Measurements from ENCODE around the gene UBE2K. TPM values are rescaled to one million over a fixed set of nuclear protein-coding genes. Genes with fewer than 3 reads are reported as not detected.

UBE2K gene
- total and polyA plus RNA-seq, 2 donors (not counting 1 experiment from before 2014, with no cell fraction given): 19.3 to 51.0 TPM

DNA sequence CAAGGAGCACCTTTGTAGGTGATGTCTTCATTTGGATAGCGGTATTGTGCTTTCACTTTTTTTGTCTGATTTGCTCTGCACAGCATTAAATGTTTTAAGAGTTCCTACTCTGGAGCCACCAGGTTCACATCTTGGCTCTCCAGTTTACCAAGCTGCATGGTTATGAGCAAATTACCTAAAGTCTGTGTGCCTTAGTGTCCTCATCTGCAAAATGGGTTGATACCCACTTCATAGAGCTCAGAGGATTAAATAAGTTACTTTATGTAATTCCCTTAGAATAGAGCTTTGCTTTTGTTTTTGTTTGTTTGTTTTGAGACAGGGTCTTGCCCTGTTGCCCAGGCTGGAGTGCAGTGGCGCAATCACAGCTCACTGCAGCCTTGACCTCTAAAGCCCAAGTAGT, 58.2 kb downstream of the UBE2K start:
- H3K27ac ChIP-seq (ENCODE audit: low read length in 2 of 2): no peak overlapping the region
- 100% methylated on average over 2 of the region's 2 CpGs for WGBS (ENCODE audit: insufficient coverage)
- ChIA-PET POLR2A (no interaction called here), CTCF (interaction anchor here (0.6 to 3.2 kb wide), 2 partner anchors 245 to 287 kb away, joined by 3 to 8 read pairs; no protein-coding TSS in a partner anchor)
- H3K9me3 Mint-ChIP-seq (ENCODE audit: insufficient read depth): no peaks in the 10 kb centered on the region
- H2AFZ ChIP-seq (ENCODE audit: insufficient read depth, low read depth, low read length, poor library complexity, severe bottlenecking): no peak overlapping the region
- intact Hi-C loops (cut with micrococcal nuclease): no loop called here
- H3K4me1 ChIP-seq (ENCODE audit: control insufficient read depth in 2 of 2, insufficient read depth in 2 of 2, low read length in 2 of 2): peaks cover 13 to 18% of the 10 kb centered on the region in 2 donors
- H3K4me2 ChIP-seq (replicated peaks; ENCODE audit: low read depth, low read length, poor library complexity, severe bottlenecking): no peak overlapping the region
- H3K4me3 ChIP-seq (ENCODE audit: control extremely low read depth in 1 of 5, extremely low read depth in 1 of 5, insufficient read depth in 1 of 5, low read depth in 2 of 5, low read length in 4 of 5): no peak overlapping the region
- peaks cover 17% of the 10 kb centered on the region for H3K79me2 ChIP-seq (ENCODE audit: control insufficient read depth, insufficient read depth, low read length)
- H3K4me3 Mint-ChIP-seq: no peak overlapping the region
- peak overlapping the region; percentile 22 for H3K27ac Mint-ChIP-seq
- peaks cover 3% of the 10 kb centered on the region for H4K20me1 ChIP-seq (ENCODE audit: control insufficient read depth, insufficient read depth, low read length, poor library complexity, severe bottlenecking)
- no peaks in the 10 kb centered on the region for H3K9me3 ChIP-seq (ENCODE audit: control extremely low read depth in 1 of 3, control insufficient read depth in 2 of 3, insufficient read depth in 1 of 3, low read length in 2 of 3)
- H3K27me3 Mint-ChIP-seq: no peaks in the 10 kb centered on the region
- H3K9ac ChIP-seq (ENCODE audit: low read length): no peak overlapping the region
- H3K4me1 Mint-ChIP-seq: peaks cover 32% of the 10 kb centered on the region
- H3K36me3 ChIP-seq (replicated peaks in 1 of 2; ENCODE audit: control extremely low read depth in 1 of 2, control insufficient read depth in 1 of 2, extremely low read depth in 1 of 2, insufficient read depth in 2 of 2, low read length in 1 of 2): peaks cover 8 to 27% of the 10 kb centered on the region in 2 experiments
- no peak for TF ChIP-seq EZH2 (IDR thresholded peaks at IDR 0.05; ENCODE audit: borderline replicate concordance, insufficient read depth, low read depth, low read length, poor library complexity, severe bottlenecking)
- TF ChIP-seq, protein P1, sequence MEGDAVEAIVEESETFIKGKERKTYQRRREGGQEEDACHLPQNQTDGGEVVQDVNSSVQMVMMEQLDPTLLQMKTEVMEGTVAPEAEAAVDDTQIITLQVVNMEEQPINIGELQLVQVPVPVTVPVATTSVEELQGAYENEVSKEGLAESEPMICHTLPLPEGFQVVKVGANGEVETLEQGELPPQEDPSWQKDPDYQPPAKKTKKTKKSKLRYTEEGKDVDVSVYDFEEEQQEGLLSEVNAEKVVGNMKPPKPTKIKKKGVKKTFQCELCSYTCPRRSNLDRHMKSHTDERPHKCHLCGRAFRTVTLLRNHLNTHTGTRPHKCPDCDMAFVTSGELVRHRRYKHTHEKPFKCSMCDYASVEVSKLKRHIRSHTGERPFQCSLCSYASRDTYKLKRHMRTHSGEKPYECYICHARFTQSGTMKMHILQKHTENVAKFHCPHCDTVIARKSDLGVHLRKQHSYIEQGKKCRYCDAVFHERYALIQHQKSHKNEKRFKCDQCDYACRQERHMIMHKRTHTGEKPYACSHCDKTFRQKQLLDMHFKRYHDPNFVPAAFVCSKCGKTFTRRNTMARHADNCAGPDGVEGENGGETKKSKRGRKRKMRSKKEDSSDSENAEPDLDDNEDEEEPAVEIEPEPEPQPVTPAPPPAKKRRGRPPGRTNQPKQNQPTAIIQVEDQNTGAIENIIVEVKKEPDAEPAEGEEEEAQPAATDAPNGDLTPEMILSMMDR (IDR thresholded peaks at IDR 0.05): no peak
- DNase-seq (no peak), ATAC-seq (ENCODE audit: low read depth) (no peak)
- H3K27me3 ChIP-seq (replicated peaks in 1 of 4; ENCODE audit: control extremely low read depth in 1 of 4, control insufficient read depth in 3 of 4, insufficient read depth in 4 of 4, low read length in 3 of 4): no peaks in the 10 kb centered on the region

DNA sequence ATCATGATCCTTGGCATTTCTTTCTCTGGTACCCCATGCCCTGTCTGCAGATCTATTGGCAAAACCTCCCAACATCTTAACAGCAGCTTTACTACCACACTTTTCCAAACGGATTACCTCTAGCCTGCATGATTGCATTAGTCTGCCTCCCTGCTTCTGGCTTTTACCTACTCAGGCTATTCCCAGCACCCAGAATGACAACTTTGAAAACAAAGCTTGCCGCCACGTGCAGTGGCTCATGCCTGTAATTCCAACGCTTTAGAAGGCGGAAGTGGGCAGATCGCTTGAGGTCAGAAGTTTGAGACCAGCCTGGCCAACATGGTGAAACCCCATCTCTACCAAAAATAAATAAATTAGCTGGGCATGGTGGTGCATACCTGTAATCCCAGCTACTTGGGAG, 60.2 kb downstream of the UBE2K start:
- H3K27ac ChIP-seq (ENCODE audit: low read length in 2 of 2): no peak overlapping the region
- peaks cover 11 to 29% of the 10 kb centered on the region in 2 experiments for H3K36me3 ChIP-seq (replicated peaks in 1 of 2; ENCODE audit: control extremely low read depth in 1 of 2, control insufficient read depth in 1 of 2, extremely low read depth in 1 of 2, insufficient read depth in 2 of 2, low read length in 1 of 2)
- ChIA-PET POLR2A (no interaction called here), CTCF (interaction anchor here (0.7 kb wide), 1 partner anchor 189 kb away, joined by 3 read pairs; no protein-coding TSS in a partner anchor)
- DNase-seq: no peak
- no peak overlapping the region for H3K4me2 ChIP-seq (replicated peaks; ENCODE audit: low read depth, low read length, poor library complexity, severe bottlenecking)
- no peak overlapping the region for H3K9ac ChIP-seq (ENCODE audit: low read length)
- TF ChIP-seq, protein P1 (IDR thresholded peaks at IDR 0.05): no peak
- no peak for TF ChIP-seq EZH2 (IDR thresholded peaks at IDR 0.05; ENCODE audit: borderline replicate concordance, insufficient read depth, low read depth, low read length, poor library complexity, severe bottlenecking)
- no peaks in the 10 kb centered on the region for H3K9me3 ChIP-seq (ENCODE audit: control extremely low read depth in 1 of 3, control insufficient read depth in 2 of 3, insufficient read depth in 1 of 3, low read length in 2 of 3)
- 96% methylated on average over 3 of the region's 6 CpGs for WGBS (ENCODE audit: insufficient coverage)
- H3K27me3 ChIP-seq (replicated peaks in 1 of 4; ENCODE audit: control extremely low read depth in 1 of 4, control insufficient read depth in 3 of 4, insufficient read depth in 4 of 4, low read length in 3 of 4): no peaks in the 10 kb centered on the region
- Mint-ChIP-seq H3K4me3 (no peak overlapping the region), H3K9me3 (ENCODE audit: insufficient read depth) (no peaks in the 10 kb centered on the region), H3K4me1 (peaks cover 29% of the 10 kb centered on the region), H3K27me3 (no peaks in the 10 kb centered on the region), H3K27ac (no peak overlapping the region)
- H2AFZ ChIP-seq (ENCODE audit: insufficient read depth, low read depth, low read length, poor library complexity, severe bottlenecking): no peak overlapping the region
- ATAC-seq (ENCODE audit: low read depth): no peak
- H3K4me1 ChIP-seq (ENCODE audit: control insufficient read depth in 2 of 2, insufficient read depth in 2 of 2, low read length in 2 of 2): peaks cover 13 to 18% of the 10 kb centered on the region in 2 donors
- H3K79me2 ChIP-seq (ENCODE audit: control insufficient read depth, insufficient read depth, low read length): peaks cover 12% of the 10 kb centered on the region
- intact Hi-C loops (cut with micrococcal nuclease): no loop called here
- no peaks in the 10 kb centered on the region for H4K20me1 ChIP-seq (ENCODE audit: control insufficient read depth, insufficient read depth, low read length, poor library complexity, severe bottlenecking)
- no peak overlapping the region for H3K4me3 ChIP-seq (ENCODE audit: control extremely low read depth in 1 of 5, extremely low read depth in 1 of 5, insufficient read depth in 1 of 5, low read depth in 2 of 5, low read length in 4 of 5)
